SKM-1 treated with dmso at 0.1 percent for 144 hours (cell line): ENCODE results near the gene EFCAB14.
"Not testable (repeated sequence)": the region's sequence is repeated elsewhere in the genome, so short reads cannot be mapped to it uniquely, and the experiment has no call there.

Experiments
- DNase-seq: peaks from one replicate; lab custom pipeline; 2025; ENCODE audit not compliant: unreplicated experiment; lab: John Stamatoyannopoulos, UW

The EFCAB14 gene

DNA sequence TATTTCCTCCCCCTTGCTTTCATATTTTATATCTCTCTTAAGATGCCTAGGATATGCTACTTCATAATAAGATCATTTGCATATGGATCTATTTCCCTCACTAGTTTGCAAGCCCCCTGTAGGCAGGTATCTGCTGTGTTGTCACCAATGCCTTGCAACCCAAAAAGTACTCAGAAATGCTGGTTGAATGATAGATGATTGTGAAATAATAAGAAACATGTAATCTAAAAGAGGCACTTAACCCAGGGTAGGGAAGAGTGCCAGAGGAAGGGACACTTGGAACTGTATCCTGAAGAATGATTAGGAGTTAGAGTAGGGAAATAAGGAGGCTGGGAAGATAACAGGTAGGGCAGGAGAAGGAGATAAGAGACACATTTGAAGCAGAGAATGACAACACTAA, 63.1 kb downstream of the EFCAB14 start:
- DNase-seq = no peak

DNA sequence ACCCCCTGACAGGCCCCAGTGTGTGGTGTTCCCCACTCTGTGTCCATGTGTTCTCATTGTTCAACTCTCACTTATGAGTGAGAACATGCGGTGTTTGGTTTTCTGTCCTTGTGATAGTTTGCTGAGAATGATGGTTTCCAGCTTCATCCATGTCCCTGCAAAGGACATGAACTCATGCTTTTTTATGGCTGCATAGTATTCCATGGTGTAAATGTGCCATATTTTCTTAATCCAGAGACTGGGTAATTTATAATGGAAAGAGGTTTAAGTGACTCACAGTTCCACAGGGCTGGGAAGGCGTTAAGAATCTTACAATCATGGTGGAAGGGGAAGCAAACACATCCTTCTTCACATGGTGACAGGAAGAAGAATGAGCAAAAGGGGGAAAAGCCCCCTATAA, 64.2 kb downstream of the EFCAB14 start:
- not testable (repeated sequence) for DNase-seq

DNA sequence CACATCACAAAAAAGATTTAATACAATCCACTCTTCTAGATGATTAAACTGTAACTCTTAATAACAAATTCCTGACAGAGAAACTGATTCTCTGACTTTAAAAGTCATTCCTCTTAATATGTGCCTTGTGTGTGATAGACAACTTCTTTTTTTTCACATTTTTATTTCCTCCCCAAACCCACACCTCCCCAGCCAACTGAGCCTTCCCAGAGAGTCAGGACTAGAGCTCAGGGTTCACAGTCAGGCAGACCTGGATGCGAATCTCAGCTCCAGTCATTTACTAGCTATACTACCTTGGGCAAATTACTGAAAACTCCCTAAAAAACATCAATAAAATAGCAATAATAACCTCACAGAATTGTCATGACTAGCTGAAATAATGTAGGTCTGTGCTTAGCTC, 64.9 kb downstream of the EFCAB14 start:
- DNase-seq = no peak

DNA sequence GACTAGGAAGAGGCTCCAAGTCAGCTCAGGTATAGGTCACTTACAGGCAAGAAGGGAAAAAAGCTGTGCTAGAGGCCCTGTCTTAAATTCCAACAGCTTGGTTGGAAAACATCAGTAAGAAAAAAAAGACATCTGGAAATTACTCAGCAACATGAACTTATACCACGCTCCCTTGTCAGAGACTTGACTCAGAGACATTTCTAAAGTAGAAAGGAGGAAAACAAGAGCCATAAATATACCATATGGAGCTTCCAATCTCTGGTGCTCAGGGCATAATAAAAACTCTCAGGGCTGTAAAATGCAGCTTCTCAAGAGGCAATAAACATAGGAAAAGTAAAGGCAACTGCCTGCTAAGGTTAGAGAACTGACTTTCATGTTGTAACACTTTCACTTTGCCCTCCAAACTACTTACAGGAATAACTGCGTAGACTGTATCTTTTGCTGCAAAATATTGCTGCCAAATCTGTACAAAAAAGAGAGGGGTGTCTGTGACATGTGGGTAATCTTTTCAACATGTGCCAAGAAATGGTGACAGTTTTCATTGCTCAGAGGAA, 65.4 kb downstream of the EFCAB14 start:
- no peak for DNase-seq

DNA sequence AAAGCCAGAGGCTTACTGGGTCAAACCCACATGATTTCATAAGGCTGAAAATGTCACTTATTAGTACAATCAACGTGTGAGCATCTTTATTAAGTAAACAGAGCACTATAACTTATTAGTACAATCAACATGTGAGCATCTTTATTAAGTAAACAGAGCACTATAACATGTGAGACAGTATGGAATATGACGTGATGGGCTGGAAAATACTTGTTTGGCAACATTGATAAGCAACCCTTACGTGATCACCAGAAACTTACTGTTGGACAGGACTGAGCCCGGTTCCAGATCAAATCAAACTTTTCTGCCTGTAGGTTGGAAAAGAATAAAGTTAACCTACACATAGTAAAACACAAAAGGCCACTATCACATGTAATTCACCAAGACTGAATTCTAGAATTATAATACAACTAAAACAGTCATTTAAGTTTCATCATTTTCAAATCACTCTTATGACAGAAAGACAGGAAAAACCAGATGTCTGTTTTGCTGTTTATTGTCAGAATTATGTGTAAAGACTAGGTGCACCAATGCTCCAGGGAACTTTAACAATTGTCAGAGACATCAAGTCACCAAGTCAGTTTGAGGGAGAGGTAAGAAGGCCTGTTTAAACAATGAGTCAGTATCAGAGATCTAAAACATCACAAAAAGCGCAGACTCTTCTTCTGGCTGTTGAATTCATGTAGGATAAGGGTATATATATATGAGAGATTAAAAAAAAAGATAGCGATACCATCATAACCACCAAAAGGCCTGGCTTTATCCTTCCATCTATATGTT, 66.4 kb downstream of the EFCAB14 start:
- no peak for DNase-seq

DNA sequence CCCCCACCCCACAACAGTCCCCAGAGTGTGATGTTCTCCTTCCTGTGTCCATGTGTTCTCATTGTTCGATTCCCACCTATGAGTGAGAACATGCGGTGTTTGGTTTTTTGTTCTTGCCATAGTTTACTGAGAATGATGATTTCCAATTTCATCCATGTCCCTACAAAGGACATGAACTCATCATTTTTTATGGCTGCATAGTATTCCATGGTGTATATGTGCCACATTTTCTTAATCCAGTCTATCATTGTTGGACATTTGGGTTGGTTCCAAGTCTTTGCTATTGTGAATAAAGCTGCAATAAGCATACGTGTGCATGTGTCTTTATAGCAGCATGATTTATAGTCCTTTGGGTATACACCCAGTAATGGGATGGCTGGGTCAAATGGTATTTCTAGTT, 67.8 kb downstream of the EFCAB14 start:
- not testable (repeated sequence) for DNase-seq

DNA sequence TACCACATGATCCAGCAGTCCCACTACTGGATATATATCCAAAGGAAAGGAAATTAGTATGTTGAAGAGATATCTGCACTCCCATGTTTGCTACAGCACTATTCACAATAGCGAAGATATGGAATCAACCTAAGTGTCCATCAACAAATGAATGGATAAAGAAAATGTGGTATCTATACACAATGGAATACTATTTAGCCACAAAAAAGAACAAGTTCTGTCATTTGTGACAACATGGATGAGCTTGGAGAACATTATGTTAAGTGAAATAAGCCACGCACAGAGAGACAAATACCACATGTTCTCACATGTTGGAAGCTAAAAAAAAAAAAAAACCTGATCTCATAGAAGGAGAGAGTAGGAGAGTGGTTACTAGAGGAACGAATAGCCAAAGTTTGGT, 68.4 kb downstream of the EFCAB14 start:
- no peak for DNase-seq

DNA sequence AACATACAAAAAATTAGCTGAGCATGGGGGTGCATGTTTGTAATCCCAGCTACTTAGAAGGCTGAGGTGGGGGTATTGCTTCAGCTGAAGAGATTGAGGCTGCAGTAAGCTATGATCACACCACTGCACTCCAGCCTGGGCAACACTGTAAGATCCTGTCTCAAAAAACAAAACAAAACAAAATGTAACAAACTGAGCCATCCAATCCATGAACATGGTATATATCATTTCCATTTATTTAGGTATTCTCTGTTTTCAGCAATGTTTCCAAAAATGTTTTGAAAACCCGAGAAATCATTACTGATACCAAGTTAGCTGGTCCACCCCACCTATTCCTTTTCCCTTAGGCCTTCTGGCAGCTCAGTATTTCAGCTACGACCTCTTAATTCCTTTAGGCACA, 69.2 kb downstream of the EFCAB14 start:
- DNase-seq = no peak

DNA sequence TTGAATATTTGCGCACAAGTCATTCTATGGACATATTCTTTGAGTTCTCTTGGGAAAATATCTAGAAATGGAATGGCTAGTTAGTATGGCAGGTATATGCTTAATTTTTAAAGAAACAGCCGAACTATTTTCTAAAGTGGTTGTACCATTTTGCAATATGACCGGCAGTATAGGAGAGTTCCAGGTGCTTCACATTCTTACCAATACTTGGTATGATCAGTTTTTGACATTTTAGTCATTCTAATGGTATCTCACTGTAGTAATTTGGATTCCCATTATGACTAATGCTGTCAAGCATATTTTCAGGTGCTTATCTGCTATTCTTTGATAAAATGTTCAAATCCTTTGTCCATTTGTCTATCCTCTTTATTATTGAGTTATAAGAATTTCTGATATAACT, 71.3 kb downstream of the EFCAB14 start:
- no peak for DNase-seq

DNA sequence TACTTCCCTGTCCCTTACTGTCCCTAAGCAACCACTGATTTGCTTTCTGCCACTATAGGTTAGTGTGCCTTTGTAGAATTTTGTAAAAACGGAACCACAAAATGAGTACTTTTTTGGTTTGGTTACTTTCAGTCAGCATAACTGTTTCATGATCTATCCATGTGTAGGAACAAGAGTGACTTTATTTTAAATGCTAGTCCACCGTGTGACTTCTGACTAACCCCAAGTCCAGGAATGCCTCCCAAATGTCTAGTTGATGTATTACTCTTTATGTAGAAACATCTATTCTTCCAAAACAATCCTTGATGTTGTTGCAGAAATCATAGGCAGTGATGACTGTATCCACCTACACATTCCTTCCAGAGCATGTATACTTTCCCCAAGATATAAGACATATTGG, 72.1 kb downstream of the EFCAB14 start:
- no peak for DNase-seq

DNA sequence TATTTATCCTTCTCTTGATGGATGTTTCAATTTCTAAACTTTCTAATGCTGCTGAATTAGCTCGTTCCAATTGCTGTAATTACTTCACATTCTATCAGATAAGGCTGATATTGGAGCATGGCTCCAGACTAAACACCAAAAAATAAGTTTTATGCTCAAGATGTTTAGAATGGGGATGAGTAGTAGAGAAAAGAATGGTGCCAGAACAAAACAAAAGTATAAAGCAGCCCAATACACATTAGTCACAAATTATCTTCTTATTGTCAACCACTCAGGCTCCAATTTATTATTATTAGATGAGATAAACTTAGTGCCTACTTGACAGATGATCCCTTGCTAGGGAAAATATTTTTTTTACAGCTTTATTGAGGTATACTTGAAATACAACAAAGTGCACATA, 72.6 kb downstream of the EFCAB14 start:
- DNase-seq = no peak

DNA sequence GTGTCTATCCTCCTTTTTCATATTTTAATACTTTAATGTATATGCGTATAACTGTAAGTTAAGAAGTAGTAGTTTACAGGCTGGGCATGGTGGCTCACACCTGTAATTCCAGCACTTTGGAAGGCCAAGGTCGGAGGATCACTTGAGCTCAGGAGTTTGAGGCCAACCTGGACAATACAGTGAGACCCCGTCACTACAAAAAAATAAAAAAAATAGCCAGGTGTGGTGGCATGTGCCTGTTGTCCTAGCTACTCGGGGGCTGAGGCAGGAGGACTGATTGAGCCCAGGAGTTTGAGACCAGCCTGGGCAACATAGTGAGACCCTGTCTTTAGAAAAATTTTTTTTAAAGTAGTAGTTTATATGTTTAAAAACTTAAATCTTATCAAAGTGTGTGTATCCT, 73.1 kb downstream of the EFCAB14 start:
- DNase-seq = no peak

DNA sequence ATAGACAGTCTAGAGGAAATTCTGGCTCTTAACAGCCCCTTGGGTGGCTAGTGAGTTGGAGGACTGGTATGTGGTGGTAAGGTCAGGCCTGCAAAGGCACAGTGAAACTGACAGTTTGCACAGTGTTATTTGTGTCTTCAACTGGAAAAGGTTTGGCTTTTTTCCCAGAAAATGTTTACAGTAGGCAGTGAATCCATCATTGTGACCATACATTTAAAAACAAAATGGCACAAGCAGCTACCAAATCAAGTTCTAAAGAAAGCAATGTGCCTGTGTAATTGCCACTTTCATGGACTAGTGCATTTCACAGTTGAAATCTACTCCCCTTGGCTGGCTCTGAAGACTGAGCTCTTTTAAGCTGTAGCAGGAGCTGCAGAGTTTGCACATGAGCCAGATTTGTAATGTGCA, 75.5 kb downstream of the EFCAB14 start:
- no peak for DNase-seq

DNA sequence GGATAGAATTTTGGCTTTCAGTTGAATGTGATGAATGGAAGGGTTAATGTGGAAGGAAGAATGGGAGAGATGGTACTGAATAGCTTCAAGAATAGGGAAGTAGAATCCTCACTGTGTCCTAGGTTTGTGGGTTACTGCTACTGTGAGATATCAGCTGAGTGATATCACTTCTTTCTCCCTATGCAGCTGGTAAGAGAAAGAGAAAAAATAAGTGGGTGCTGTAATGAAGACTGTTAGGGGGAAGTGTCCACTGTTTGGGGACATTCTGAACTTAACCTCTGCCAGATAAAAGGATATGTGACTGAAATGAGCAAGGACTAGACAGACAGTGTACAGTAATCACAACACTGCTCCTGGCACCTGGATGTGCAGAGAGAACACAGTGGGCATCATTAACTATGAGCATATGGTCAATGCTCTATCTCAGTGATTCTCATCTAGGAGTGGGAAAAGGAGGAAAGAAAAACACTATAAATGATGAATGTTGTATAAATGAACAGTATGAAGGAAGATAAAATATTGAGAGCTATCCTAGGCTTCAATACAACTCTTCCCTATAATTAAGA, 76.7 kb downstream of the EFCAB14 start:
- DNase-seq = no peak

DNA sequence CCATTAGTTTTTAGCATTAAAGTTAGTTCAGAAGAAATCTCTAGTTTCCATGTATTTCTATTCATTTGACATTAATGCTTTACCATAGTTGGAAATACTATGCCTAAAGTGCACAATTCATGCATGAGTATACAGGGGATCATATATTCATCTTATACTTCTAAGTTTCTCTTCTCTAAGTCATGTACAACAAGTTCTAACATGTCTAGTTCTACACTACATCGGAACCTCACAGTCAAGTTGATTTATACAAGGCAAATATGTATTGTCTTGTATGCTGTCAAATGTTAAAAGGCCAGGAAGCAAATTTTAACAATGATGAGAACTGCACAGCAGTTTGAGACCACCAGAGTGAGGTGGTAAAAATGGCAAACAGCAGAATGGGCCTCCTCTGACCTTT, 79.4 kb downstream of the EFCAB14 start:
- DNase-seq = no peak

DNA sequence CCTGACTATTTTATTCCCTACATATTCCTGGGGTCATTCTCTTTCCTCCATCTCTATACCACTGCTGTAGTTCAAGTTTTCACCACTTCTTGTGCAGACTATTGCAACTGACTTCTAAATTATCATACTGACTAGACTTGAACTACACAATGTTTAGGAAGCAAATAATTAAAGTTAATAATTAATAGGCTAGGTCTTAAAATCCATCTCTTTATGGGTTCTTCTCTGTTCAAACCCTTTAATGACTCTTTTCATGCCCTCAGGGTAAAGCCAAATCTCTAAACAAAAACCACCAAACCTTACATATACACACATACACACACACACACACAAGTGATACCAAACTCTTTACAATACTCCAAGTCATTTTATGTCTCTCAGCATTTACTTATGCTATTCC, 80.0 kb downstream of the EFCAB14 start:
- no peak for DNase-seq

DNA sequence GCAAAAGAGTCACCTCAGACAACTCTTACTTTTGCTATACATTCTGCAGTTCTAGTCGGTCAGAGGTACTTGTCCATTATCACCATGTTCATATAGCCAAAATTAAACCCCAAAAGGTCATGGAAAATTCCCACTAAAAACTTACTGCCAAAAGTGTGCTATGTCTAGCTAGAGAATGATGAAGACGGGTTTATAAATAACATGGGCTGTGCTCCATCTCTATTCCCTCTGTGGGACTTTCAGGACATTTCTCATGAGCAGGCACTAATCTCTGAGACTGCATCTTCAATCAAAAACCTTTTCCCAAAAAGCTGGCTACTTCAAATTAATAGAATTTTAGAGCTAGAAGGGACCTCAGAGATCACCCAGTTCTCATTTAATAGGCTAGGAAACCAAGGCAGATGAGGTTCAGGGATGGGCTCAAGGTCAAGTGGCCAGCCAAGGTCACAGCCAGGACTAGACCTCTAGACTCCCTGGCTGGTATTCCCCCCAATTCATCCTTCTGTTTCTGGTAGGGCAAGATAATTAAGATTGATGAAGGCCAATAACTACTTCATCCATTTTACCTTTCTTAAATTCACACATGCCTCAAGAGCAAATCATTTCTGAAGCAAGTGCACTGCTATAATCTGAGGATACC, 81.3 kb downstream of the EFCAB14 start:
- no peak for DNase-seq

DNA sequence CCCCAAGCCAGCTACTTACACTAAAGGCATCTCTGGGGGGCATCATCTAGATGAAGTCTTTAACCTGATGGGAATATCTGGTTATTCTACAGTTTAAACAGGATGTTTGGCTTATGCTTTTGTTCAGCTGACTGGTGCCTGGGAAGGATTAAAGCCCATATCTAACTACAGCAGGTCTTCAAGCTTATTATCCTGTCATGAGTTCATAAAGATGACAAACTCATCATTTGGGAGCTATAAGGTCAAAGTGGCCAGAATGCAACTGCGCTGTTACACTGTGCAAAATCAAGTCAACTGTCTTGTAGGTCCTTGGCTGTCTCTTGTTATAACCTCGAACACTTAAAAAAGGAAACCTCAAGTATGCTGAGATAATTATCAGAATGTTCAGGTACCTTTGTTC, 83.7 kb downstream of the EFCAB14 start:
- no peak for DNase-seq

DNA sequence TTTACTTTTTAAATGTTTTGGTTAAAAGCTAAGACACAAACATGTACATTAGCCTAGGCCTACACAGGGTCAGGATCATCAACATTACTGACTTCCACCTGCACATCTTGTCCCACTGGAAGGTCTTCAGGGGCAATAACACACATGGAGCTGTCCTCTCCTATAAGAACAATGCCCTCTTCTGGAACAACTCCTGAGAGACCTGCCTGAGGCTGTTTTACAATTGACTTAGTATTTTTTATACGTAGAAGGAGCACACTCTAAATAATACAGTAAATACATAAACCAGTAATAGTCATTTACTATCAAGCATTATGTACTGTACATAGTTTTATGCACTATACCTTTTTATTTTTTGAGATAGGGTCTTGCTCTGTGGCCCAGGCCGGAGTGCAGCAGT, 88.2 kb downstream of the EFCAB14 start:
- DNase-seq = no peak
